NCI-H748 (cell line): ENCODE measurements around the gene CCL14.
"Not testable (repeated sequence)": the region's sequence is repeated elsewhere in the genome, so short reads cannot be mapped to it uniquely, and the experiment has no call there.

Experiments used
- DNase-seq: peaks from one replicate; lab custom pipeline; 2025; ENCODE audit not compliant: unreplicated experiment; lab: John Stamatoyannopoulos, UW

CCL14 gene

DNA sequence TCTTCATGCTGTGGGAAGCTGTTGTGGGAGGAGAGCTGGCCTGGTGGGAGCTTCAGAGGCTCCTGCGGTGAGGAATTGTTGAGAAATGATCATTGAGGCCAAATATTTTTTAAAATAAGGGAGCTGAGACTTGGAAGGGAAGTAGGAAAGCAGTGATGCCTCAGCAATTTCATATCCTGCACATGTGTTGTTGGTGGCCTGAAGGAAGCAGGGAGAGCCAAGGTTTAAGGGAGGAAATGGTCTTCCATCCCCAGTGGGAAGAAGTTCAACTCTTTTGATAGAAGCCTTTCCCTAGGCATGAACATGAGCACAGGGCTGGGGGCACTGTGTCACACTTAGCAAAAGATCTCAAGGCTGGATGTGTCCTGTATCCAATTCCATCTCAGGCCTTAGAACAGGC, at the start of gene CCL14:
Gene CCL14, minus strand, starts transcription at position 87 of the 400 bp plus-strand sequence. Its CDS starts 80 bp downstream, at position 7.
- no peak for DNase-seq

DNA sequence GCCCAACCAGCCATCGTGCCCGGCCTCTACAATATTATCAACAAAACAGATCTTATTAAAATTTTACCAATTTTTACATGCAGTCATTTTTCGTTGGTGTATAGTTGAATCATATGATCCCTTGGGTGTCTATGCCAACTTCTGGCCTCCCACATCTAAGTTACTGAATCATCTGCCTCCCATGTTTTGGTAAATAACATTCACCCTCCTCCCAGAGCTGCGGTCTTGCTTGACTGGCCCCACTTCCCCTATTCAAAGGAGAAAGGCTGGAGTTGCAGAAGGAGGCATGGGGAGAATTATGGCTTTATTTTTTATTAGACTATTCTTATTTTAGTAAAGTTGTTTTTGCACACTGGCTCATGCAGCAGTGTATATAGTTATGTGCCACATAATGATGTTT, 49.7 kb upstream of the CCL14 start:
- no peak for DNase-seq

DNA sequence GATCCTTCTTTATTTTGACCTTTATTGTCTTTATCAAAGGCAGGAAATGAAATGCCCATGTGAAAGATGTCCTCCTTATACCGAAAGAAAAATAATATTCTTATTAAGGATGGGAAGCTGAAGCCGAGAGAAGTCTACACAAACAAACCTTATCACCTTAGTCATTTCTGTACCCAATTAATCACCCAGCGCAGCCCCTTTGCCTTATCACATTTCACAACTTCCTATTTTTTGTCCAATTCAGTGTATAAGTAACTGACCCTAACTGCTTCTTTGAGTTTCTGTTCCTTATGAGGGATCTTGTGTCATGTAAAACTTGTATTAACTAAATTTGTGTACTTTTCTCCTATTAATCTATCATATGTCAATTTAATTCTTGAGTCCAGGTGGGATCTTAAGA, 47.6 kb upstream of the CCL14 start:
- DNase-seq: no peak

DNA sequence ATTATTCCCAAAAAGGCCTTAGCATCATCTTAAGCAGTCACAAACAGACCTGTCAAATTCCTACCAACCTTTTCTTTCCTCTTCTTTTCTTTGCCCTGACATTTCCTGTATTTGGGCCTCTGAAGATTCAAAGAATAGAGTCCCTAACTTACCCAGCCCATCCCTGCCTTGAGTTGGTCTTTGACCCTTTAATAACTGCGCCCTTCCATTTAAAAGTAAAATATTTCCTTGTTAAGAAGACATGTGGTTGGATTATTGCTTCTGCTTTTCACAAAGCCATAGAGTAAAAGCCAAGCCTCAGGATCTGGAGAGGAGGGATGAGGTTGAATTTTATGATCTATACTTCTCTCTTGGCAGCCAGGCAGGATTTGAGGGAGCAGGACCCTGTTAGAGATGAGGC, 44.4 kb upstream of the CCL14 start:
- no peak for DNase-seq

DNA sequence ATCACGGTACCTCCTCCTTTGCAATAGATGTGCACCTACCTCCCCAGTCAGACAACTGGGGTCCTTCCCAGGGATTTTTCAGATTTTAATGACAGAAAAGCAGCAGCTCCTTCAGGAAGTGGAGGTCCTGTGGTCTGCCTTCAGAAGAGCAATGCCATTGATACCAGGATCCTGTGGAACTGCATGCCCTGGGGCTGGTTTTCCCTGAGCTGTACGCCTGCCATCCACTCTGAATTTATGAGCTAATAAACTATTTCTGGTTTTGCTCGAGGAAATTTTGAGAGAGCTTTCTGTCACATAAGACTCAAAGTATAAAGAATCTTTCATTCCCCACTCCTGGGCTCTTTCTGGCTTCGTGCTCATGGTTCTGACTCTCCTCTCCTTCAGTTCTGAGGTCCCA, 41.2 kb upstream of the CCL14 start:
- no peak for DNase-seq

DNA sequence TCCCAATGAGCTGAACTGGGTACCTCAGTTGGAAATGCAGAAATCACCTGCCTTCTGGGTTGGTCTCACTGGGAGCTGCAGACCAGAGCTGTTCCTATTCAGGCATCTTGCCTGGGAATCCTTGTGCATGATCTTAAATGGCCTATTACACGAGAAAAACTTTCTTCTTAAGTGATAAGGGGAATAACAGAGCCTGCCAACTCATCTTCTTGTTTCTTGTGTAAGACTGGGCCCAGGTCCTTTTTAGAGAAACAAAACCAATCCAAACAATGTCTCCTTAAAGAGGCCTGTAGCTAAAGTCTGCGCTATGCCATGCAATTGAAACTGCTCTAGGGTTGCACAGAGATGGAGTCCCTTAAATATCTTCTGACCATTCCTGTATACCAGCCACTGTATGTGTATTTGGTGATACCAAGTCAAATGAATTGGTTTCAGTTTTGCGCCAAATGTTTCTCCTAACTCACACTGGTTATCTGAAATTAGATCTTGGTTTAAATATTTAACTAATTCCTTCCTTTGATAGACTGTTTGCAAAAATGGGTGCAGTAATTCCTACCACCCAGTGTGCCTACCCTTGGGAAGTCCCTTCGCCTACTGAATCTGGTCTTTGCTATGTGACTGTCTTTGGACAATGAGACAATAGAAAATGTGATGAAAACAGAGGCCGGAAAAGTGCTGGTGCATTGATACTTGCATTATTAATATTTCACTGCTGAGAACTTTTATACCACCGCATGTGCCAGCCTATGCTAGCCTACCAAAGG, 37.8 kb upstream of the CCL14 start:
- no peak for DNase-seq

DNA sequence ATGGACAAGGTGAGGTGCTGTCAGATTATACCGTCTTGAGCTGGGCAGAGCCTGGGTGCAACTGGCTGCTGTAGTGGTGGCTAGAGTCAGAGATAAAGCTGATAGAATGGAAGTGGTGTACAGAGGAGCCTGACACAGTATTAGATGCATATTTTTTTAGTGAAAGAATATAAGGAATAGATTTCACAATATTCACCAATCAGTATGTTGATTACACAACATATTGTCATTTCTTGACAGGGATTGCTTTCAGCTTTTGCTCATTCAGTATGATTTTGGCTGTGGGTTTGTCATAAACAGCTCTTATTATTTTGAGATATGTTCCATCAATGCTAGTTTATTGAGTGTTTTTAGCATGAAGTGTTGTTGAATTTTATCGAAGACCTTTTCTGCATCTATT, 32.9 kb upstream of the CCL14 start:
- no peak for DNase-seq

DNA sequence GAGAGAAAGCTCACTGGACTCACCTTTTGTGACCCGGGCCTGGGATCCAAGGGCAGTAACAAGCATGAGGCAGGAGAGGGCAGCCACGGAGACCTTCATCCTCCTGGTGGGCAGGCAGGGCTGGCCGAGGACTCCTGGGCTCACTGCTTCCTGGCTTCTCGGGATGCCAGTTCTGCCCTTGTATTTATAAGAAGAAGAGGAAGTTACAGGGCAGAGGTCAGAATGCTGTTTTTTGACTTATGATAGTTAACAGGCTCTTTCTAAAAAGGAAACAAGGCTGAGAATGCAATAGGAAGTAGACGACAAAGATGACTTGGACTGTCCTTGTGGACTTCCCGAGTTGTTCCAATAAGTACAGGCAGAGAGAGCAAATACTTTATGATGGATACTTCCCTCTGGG, 31.3 kb upstream of the CCL14 start, which contains the start of gene CCL23:
Gene CCL23, minus strand, starts transcription at position 174 of the 400 bp plus-strand sequence. Its CDS starts 75 bp downstream, at position 99.
- no peak for DNase-seq

DNA sequence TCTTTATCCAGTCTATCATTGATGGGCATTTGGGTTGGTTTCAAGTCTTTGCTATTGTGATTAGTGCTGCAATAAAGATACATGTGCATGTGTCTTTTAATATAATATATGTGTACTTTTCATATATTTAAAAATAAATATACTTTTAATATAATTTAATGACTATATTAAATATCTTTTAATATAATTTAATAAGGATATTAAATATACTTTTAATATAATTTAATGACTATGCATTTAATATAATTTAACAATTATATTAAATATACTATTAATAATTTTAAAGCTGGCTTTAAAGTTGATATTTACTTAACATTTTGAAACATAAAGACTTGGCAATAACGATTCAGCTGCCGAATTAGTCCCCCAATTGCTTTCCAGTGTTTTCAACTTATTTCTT, 30.0 kb upstream of the CCL14 start:
- no peak for DNase-seq

DNA sequence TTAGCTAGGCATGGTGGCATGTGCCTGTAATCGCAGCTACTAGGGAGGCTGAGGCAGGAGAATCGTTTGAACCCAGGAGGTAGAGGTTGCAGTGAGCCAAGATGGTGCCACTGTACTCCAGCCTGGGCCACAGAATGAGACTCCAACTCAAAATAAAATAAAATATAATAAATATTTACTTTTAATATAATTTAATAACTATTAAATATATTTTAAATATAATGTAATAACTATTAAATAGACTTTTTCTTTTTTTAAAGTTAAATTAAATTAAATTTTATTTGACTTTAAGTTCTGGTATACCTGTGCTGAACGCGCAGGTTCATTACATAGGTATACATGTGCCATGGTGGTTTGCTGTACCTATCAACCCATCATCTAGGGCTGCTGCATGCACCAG, 29.4 kb upstream of the CCL14 start:
- DNase-seq: not testable (repeated sequence)

DNA sequence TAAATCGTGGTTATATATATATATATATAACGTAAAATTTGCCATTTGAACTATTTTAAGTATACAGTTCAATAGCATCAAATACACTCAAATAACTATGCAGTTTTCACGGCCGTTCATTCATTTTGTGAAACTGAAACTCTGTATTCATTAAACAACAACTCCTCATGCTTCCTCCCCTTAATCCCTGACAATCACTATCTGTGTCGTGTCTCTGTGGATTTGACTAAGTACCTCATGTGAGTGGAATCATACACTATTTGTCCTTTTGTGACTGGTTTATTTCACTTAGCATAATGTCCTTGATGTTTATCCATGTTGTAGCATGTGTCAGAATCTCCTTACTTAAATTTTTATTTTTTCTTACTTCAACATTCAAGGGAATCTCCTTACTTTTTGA, 28.4 kb upstream of the CCL14 start:
- DNase-seq: no peak

DNA sequence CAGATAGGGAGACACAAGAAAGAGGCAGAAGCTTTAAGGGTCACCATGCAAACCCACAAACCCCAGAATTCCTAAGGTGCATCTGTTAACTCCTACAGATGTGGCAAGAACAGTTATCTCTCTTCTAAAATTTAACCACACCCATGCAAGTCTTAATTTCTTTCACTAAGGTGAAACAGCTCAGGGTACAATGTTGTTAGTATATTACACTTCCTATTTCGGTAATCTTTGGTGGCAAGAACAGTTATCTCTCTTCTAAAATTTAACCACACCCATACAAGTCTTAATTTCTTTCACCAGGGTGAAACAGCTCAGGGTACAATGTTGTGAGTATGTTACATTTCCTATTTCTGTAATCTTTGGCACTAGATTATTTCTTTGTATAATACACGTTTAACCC, 24.7 kb upstream of the CCL14 start:
- no peak for DNase-seq

DNA sequence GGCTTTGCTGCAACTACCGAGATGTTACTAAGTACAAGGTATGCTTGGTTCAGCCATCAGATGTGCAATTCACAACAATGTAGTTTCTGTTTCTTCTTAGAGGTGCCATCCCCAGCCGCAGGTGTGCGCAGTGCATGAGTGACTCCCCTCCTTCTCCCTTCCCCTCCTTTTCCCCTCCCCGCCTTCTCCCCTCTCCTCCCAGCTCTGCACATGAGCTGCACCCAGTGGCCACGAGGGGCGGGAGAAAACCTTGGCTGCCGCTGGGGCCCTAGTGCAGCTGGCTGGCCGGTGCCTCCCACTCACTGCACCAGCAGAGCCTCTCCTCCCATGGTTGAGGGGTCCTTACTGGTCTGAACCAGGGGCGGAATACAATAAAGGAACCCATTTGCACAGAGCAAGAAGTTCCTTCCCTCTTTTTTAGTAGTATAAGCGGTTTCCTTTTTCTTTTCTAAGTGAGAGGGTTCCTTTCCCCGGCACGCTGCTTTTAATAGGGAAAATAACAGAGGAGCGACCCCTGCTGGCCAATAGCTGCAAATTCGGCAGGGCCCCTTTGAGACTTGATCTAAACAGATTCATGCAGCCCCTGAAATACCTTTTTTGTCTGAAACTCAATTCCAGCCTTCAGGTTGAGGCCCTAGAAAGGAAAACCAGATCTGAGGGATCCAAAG, 22.6 kb upstream of the CCL14 start:
- no peak for DNase-seq

DNA sequence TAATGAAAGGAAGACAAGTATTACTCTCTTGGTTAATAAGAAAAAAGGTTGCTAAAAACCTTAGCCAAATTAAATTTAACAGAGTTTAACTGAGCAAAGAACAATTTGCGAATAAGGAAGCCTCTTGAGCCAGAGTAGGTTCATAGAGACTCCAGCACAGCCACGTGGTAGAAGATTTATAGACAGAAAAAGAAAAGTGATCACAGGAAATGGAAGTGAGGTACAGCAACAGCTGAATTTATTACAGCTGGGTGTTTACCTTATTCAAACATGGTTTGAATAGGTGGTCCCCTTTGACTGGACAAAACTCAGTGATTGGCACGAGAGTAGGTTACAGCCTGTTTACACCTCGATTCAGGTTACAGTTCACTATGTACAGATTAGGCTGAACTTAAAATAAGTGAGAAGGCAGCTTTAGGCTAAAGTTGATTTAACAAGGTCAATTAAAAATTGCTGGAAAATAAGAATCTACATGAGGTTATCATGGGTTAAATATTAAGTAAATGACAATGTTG, 18.1 kb upstream of the CCL14 start:
- DNase-seq: peak; percentile 28

DNA sequence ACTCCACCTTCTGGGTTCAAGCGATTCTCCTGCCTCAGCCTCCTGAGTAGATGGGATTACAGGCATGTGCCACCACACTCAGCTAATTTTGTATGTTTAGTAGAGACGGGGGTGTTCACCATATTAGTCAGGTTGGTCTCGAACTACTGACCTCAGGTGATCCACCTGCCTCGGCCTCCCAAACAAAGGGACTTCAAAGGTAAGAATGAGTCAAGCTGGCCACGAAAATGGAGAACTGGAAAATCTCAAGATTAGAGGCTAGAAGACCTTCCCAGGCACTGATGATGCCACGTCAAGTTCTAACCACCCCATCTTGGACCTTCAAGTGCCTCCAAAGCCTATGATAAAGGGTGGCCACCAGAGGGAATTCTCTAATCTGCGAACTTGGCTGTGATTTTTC, 16.1 kb upstream of the CCL14 start:
- no peak for DNase-seq

DNA sequence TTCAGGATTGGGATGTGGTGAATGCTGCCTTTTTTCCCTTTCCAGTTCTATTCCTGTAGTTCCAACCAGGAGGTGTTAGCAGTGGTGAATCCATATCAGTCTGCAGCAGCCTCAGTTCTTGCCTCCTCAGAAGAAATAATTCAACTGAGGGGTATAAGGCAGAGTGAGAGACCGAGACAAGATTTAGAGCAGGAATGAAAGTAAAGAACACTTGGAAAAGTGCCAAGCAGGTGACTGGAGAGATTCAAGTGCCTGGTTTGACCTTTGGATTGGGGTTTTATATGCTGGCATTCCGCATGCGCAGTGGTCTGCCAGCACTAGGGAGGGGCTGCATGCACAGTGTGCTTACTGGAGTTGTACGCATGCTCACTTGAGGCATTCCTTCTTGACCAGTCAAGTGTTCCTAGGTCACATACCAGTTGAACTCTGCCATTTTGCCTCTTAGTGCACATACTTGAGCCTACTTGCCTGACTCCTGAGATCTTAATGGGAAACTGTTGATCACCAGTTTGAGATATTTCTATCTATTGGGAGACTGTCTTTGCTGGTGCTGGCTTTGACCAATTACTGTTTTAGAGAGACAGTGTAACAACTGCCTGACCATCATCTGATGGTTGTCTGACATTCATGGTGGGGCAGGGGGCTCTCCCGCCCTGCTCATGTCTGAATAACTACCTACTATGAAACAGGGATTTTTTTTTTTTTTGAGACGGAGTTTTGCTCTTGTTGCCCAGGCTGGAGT, 15.5 kb upstream of the CCL14 start:
- DNase-seq: no peak

DNA sequence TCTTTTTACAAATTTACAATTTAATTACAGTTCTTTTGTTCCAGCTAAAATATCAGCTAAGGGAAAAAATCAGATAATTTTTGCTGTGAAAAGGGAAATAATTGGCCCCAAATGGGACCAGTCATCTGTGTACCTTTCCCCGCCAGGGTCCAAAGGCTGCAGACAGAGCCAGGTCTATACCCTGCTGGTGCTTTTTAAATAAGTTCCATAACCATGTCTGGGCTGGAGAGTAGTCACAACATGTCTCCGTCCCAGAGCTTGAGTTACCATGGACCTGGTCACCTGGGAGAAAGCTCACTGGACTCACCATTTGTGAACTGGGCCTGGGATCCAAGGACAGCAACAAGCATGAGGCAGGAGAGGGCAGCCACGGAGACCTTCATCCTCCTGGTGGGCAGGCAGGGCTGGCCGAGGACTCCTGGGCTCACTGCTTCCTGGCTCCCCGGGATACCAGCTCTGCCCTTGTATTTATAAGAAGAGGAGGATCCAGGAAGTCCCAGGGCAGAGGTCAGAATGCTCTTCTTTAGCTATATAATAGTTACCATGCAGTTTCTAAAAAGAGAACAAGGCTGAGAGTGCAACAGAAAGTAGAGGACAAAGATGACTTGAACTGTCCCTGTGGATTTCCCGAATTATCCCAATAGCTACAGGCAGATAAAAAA, 14.7 kb upstream of the CCL14 start, which contains the start of gene CCL15:
Gene CCL15, minus strand, starts transcription at position 444 of the 662 bp plus-strand sequence. Its CDS starts 61 bp downstream, at position 383.
- DNase-seq: no peak

DNA sequence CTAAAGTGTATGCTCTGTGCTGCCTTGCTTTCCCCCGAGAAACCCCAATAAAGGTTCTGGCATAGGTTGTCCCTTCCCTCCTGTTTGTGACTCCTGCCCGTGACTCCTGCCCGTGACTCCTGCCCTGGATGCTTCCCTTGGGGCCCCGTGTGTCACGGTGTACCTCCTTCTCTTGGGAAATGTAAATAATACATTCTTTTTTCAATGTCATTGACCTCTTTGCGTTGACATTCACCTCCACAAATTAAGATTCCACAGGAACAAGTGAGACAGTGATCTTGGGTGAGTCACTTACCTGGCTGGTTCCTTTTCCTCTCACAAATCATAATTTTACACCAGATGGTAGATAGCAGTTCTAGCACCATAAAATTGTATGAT, 14.2 kb upstream of the CCL14 start:
- no peak for DNase-seq

DNA sequence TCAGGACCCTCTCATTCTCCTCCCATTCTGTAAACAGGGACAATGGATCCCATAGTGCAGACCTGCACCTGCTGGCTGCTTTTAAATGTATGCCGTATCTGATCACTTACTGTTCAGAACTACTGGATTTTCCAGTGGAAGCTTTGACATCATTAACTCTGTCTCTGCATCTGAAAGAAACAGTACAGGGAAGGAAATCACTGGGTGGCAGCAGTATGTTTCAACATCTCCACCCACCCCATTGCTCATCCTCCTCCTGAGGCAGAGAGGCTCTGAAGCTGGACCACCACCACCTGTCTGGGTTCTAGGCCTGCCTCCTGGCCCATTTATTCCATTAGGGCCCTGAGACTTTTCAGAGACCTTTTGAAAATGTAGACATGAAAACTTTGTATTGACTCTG, 12.2 kb upstream of the CCL14 start:
- DNase-seq: no peak

DNA sequence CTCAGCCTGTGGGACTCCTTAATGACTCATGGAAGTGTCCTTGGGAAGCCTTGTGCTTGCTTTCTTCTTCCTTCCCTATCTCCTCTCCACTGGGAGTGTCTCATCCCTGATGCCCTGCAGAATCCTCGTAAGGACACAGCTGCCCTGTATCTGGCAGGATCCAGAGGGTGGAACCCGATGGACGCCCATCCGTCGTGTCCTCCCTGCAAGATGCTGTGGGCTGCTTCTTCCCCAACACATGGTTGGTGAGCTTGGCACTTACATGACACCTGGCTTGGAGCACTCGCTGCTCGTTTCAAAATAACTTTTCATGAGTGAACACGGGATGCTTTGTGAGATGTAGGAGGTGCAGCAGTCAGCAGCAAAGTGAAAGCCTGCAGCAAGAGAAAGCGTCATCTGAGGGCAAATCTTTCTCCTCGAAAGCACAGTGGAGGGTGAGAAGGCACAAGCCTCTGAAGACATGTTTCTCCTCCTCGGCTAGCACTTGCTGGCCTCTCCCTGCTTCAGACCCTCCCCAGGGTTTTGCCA, 11.6 kb upstream of the CCL14 start:
- no peak for DNase-seq

DNA sequence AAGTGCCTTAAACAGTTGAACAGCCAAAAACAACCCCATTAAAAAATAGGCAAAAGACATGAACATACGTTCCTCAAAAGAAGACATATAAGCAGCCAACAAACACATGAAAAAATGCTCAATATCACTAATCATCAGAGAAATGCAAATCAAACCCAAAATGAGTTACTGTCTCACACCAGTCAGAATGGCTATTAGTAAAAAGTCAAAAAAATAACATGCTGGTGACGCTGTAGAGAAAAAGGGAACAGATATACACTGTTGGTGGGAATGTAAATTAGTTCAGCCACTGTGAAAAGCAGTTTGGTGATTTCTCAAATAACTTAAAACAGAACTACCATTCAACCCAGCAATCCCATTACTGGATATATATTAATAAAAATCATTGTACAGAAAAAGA, 8.8 kb upstream of the CCL14 start:
- not testable (repeated sequence) for DNase-seq
